Gastrocnemius medialis (tissue), 4 donors: ENCODE measurements around the gene DIP2C.

Source experiments
- CTCF ChIP-seq, 5 experiments: fragments of 450-650 bp in 3 of 5; fragments of 200-600 bp in 2 of 5; sonication (generic) in 2 of 5; IDR thresholded peaks in 4 of 5; conservative IDR thresholded peaks in 1 of 5; 1 replicate in 4 of 5; 2 replicates in 1 of 5; pipeline ENCODE4 v1.5.1; 2016 to 2019; ENCODE audit warnings: antibody characterized with exemption in 5 of 5, mild to moderate bottlenecking in 3 of 5, moderate library complexity in 3 of 5
- POLR2A ChIP-seq, 2 donors: fragments of 450-650 bp; IDR thresholded peaks; one replicate each; pipeline ENCODE4 v1.6.1; 2017; ENCODE audit warnings: antibody characterized with exemption in 2 of 2, mild to moderate bottlenecking in 2 of 2, moderate library complexity in 2 of 2

GRCh38 chr10:316390-316789 lies 373.1 kb downstream of the DIP2C start:
- TF ChIP-seq POLR2A (IDR thresholded peaks at IDR 0.05) (no peak), CTCF (IDR thresholded peaks at IDR 0.05 in 4 of 5, conservative IDR thresholded peaks at IDR 0.05 in 1 of 5) (no peak)
